Retina (tissue), 1 donor: ENCODE results near the gene CPSF7.
"Not testable (repeated sequence)": the region's sequence is repeated elsewhere in the genome, so short reads cannot be mapped to it uniquely, and the experiment has no call there.

Experiments
- DNase-seq: peaks from one replicate; pipeline ENCODE4 v3.0.0-alpha.2; 2016

CPSF7 gene

DNA sequence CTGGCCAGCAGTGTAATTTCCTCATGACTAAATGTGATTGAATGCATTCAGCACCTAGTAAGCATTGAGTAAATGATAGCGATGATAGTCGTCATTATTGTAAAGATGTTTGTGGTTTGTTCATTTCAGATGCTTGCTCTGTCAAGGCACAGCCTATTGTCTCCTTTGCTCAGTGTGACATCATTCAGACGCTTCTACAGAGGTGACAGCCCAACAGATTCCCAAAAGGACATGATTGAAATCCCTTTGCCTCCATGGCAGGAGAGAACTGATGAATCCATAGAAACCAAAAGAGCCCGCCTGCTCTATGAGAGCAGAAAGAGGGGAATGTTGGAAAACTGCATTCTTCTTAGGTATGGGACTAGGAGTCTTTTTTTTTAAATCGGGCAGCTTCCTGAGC is 7.7 kb upstream of the CPSF7 start:
- no peak for DNase-seq

DNA sequence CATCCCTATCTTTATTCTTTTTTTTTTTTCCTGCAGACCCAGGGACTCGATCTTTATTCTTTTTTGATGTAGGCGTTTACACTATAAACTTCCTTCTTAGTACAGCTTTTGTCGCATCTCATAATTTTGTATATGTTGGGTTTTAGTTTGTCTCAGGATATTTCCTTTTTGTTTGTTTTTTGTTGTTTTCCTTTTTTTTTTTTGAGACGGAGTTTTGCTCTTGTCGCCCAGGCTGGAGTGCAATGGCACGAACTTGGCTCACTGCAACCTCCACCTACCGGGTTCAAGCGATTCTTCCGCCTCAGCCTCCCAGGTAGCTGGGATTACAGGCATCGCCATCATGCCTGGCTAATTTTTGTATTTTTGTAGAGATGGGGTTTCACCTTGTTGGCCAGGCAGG is 1.1 kb upstream of the CPSF7 start:
- DNase-seq: not testable (repeated sequence)

DNA sequence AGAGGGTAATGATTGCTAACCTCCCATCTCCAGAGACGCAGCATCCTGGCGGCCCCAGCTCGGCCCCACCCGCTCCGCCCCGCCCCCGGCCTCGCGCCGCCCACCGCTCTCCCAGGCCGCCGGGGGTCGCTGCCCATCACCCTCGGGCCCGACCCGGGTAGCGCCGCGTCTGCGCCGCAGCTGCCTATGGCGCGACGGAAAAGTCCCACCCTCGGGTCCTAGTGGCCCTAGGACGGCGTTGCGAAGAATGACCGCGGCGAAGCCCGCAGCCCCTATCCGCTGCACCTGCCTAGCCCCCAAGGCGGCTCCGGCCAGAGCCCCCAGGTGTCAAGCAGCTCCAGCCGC is 457 bp downstream of the CPSF7 start:
- DNase-seq: no peak

GRCh38 chr11:61425367-61426131 is 4.2 kb downstream of the CPSF7 start:
- DNase-seq: no peak

DNA sequence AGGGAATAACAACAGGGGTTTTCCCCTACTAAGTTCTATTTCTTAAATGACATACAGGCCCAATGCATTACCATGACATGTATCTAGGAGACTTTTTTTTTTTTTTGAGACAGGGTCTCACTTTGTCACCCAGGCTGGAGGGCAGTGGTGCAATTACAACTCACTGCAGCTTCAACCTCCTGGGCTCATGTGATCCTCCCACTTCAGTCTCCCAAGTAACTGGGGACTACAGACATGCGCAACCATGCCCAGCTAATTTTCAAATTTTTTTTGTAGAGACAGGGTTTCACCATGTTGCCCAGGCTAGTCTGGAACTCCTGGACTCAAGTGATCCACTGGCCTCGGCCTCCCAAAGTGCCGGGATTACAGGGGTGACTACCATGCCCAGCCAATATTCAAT is 7.5 kb downstream of the CPSF7 start:
- DNase-seq: no peak

GRCh38 chr11:61418136-61418535 is 11.6 kb downstream of the CPSF7 start:
- no peak for DNase-seq

DNA sequence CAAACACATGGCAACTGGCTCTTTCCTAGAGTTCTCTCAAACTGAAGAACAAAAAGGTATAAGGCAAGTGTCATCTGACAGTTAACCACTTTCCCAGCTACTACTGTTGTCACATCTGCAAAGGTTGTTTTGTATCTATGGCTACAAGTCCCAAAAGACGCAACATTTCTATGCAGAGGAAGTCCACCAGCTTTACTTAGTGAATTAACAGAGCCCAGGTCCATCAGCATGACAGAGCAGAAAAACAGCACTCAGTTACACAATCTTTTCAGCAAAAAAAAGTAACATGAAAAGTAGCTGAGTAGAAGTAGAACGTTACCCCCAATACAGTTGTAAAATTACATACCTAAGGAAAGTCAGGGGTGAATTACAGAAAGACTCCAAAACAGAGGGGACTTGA is 12.1 kb downstream of the CPSF7 start:
- no peak for DNase-seq

DNA sequence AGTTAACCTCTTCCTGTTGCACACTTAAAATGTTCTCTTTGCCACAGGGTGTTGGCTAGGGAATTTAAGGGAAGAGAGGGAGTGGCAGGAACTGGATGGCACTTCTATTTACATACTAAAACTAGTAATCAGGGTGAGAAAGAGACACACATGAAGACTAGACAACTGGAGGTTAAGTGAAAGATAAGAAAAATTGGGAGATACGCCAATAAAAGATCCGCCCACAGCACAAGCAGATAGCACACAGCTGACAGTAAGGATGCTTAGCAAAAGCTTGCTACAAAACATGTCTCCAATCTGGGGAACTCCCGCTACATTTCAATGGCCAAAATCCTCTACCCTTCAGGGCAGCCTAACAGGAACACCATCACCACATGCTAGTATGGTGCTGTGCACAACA is 12.8 kb downstream of the CPSF7 start:
- DNase-seq: no peak

- no peak for DNase-seq
These were observed 14.4 kb downstream of the CPSF7 start for GRCh38 chr11:61415381-61415780.

DNA sequence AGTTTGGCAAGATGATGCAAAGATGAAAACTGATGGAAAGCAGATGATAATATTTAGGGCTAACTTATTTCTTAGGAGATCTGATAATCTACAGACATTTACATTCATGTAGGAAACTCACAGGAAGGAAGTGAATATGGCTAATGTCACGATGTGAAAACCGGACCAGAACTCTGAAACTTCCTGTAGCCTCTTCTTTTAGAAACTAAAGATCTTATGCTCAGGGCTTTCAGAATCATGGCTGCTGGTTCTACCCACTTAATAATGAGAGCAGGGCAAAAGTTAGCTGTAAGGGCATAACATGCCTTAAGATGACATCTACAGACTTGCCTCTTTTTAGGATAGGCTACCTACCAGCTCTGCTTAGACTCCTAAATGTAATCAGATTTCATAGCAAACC is 15.2 kb downstream of the CPSF7 start:
- no peak for DNase-seq

GRCh38 chr11:61413496-61413895 is 16.3 kb downstream of the CPSF7 start:
- no peak for DNase-seq

DNA sequence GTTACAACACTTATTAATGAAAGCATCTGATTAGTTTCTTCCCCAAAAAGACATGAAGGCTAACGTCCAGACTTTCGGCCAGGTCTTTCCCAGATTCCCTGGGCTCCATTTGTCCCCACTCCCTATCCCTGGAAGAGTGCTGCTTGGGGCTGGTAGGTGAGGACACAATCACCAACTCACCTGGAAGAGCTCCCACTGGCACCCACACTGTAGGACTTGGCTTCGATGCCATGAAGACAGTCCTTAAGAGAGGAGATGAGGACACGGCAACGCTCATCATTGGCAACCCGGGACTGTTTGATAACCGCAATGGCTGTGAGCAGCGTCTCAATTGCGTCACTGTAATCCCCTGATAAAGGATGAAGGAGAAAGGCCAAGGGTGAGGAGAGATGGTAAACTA is 18.2 kb downstream of the CPSF7 start:
- no peak for DNase-seq

GRCh38 chr11:61406991-61407728 is 22.6 kb downstream of the CPSF7 start:
- no peak for DNase-seq

- no peak for DNase-seq
These were observed 23.7 kb downstream of the CPSF7 start for GRCh38 chr11:61406067-61406466.

DNA sequence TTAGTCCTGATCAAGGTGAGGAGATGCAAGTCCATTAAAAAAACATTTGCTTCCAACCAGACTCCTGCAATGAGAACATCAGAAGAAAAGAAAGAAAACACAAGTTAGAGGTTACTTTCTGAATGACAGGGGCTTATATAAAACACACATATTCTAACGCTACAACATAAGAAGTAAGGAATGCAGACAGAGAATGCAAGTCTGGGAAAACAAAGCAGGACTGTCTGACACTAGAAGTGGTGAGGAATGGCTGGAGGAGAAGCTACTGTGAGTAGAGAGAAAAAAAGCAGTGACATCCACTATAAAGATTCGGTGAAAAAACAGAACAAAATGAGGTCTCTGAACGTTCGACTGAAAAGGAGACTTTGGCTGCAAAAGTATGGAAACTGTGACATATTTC is 25.1 kb downstream of the CPSF7 start:
- no peak for DNase-seq

DNA sequence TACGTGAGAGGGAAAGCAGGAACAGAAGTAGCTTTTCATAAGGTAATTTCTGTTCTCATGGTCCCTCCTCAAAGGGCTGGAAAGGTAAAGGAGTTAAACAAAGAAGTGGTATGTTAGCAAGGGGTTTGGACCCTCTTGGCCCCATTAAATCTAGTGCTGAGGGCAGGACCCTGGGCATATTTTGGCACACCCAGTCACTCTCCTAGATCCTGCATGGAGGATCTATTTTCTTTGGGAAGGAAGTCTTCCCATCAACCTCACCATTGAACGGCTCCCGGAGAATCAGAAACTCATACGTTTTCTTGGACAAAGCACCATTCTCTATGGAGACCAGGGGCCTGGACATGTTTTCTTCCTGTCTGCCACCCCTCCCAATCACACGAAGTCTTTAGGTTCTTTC is 25.7 kb downstream of the CPSF7 start:
- no peak for DNase-seq

DNA sequence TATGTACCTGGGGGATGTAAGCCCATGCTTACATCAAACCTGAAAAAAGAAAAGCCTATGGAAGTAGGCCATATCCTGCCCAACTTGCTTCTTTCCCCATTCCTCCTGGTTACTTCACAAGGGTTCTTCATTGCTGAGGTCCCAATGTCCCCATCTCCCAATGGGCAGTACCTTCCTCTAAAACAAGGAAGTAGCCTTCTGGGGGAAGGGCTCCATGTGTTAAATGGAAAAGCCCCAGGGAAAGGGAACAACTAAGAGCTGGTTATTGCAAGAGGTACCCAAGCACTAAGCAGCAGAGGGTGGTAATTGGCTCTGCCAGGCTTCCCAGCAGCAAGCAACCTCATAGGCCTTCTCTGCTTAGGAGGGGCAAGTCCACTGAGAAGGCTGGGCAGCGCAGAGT is 26.1 kb downstream of the CPSF7 start:
- DNase-seq: no peak

- DNase-seq: no peak
These were observed 28.2 kb downstream of the CPSF7 start for GRCh38 chr11:61401573-61401972.

DNA sequence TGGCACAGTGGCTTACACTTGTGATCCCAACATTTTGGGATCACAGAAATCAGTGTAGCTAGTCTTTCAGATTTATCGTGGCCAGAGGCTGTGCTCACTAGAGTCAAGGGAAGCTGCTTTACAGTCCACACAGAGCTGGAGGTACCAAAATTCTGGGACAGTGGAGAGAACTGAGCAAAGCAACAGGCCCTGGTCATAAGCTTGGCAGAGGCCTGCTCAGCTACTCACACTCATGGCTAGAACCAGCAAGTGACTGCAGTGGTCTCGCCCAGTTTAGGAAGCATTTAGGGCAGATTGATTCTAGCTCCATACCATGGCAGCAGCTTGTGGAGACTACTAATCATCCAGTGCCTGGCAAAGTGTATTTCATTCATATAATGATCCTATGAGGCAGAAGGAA is 28.6 kb downstream of the CPSF7 start:
- DNase-seq: no peak

- DNase-seq: peak; percentile 18
These were observed 36.7 kb downstream of the CPSF7 start for GRCh38 chr11:61392981-61393595.

DNA sequence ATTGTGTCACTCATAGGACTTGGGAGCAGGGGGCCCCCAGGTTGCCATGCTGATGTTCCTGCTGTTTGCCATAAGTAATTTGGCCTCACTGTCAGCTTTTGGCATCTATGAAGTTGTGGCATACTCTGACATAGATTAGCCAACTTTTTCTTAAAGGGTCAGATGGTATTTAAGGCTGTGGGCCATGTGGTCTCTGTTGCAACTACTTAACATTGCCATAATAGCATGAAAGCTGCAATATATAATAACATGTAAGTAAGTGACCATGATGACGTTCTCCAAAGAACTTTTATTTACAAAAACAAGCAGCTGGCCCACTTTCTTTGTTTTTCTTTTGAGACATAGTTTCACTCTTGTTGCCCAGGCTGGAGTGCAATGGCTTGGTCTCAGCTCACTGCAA is 39.6 kb downstream of the CPSF7 start:
- no peak for DNase-seq

- no peak for DNase-seq
These were observed 45.2 kb downstream of the CPSF7 start for GRCh38 chr11:61384271-61385242.

DNA sequence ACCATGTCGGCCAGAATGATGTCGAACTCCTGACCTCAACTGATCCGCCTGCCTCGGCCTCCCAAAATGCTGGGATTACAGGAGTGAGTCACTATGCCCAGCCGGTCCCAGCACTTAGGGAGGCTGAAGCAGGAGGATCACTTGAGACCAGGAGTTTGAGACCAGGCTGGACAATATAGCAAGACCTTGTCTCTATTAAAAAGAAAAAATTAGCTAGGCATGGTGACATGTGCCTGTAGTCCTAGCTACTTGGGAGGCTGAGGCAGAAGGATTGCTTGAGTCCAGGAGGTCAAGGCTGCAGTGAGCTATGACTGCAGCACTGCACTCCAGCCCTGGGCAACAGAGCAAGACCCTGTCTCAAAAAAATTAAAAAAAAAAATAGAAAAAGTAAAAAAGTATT is 45.9 kb downstream of the CPSF7 start:
- DNase-seq: not testable (repeated sequence)
